Stimulated activated CD4-positive, alpha-beta T cell treated with anti-CD3 and anti-CD28 coated beads, Interleukin-15, amount 100 ng/mL, for 48 hours (primary cell): ENCODE results near the gene A4GALT.
A peak's percentile ranks its signal among the peaks of the same experiment; 100 is the strongest.

ENCODE experiments used
- DNase-seq, 2 donors: peaks; one replicate each; pipeline ENCODE4 v3.0.0-alpha.2; 2020; ENCODE audit warnings: low read depth in 2 of 2

Gene A4GALT

DNA sequence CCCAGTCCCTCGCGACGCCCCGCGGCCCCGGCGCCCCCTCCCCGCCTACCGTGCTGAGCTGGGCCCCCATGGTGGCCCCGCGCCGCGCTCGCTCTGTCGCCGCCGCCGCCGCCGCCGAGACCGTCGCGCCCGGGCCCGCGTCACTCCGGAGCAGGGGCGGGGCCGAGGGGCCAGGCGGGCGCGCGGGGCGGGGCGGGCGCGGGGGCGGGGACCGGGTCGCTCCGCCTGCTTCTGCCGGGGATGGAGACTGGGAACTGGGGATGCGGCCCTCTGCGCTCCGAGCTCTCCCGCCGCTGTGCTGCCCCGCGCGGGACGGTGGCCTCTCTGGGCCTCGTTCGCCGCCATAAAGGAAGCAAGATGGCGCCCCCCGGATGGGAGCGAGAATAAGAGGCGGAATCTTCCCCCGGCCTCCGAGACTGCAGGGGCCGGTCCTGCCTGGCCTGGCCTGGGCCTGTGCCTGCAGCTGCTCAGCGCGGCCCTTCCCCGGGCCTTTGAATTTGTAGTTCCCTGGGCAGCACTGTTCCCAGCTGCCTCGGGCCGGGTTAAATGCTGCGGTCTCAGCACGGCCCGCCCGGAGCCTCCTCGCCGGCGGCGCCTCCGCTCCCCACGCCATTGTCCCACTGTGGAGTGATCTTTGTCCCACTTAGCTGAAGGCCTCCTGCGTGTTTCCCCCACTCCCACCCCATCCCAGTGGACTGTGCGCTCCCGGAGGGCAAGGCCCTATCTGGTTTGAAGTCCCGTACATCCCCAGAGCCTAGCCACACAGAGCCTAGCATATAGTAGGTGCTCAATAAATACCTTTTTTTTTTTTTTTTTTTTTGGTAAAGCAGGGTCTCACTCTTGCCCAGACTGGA is 71.2 kb downstream of the A4GALT start, which contains the start of gene CYB5R3:
Gene CYB5R3, minus strand, starts transcription at position 147 of the 854 bp plus-strand sequence. Its CDS starts 77 bp downstream, at position 70.
- peak; percentile 67 to 74 for DNase-seq

DNA sequence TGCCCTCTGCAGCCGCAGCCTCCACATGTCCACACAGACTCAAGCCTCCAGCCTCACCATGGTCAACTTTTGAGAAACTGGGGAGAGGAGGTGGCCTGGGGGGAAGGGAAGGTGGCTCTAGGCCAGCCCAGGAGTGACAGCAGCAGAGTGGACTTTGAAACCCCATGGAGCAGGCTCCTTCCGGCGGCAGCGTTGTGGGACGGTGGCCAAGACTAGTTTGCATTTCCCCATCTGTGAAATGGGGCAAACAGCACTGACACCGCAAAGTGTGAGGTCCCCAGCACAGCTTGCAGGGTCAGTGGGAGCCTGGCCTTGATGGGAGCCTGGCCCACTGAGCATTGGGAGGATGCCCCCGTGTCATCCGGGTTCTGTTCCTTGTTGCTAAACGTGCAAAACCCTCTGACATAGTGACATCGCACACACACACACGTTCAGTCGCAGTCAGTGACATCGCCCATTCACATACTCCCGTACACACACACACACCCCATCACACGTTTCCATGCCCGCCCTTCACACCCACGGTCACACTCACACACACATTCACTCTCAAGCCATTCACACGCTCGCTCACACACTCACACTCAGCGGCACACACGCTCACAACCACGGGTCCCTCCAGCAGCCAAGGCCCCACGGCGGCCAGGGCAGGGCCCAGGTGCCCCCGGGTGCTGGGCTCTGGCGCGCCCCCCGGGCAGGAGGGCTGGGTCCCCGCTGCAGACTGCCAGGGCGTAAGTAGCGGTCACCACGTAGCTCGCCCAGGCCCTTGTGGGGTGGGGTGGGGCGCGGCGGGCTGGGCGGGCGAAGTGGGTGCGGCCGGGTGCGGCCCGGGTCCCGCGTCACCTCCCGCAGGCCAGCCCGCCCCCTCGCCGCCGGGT is 72.1 kb downstream of the A4GALT start:
- no peak for DNase-seq

DNA sequence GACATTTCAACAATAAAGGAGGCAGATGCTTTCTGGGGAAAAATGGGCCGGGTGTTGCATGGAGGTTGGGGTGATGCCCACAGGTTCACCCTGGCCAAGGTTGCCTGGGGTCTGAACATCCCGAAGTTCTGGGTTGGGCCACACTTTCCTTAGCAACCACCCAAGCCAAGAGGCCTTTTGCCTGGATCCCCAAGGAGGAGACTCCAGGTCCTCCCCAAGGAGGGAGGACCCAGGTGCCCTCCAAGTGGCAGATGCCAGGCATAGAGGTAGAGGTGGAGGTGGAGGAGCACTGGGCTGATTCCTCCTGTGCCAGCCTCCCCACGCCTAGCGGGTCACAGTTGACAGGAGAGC is 72.7 kb downstream of the A4GALT start:
- no peak for DNase-seq

DNA sequence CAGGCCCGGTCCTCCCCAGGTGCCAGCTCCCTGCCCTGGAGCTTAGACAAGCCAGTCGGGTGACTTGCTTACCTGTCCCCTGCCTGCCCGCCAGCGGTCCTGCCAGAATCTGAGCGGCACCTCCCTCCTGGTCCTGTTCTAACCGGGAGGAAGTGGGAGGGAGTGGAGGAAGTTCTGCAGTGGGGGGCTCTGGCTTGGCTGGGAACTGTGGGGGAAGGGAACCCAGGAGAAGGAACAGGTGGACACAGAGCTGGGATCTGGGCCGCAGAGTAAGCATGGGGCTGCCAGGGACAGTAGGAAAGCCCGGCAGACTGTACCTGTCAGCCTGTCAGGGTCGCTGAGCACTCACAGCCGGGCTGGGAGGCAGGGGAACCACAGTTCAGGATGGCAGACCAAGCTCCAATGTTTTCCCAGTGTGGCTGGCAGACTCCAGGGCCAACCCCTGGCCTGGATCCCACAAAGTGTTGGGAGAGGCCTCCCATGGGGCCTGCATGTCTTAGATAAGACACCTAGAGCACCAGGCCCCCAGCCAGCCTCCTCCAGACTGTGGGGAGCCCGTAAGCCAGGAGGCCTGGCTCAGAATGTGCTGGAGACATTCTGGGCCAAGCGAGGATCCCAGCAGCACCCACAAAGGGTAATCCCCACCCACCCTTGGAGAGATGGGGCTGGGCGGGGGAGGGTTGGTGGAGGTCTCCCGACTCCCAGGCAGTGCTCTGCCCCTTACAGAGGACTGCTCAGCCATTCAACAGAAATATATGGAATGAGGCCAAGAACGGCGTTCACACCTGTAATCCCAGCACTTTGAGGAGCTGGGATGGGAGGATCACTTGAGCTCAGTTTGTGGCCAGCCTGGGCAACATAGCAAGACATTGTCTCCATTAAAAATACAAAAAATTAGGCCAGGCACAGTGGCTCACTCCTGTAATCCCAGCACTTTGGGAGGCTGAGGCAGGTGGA is 73.8 kb downstream of the A4GALT start:
- DNase-seq, result no peak

DNA sequence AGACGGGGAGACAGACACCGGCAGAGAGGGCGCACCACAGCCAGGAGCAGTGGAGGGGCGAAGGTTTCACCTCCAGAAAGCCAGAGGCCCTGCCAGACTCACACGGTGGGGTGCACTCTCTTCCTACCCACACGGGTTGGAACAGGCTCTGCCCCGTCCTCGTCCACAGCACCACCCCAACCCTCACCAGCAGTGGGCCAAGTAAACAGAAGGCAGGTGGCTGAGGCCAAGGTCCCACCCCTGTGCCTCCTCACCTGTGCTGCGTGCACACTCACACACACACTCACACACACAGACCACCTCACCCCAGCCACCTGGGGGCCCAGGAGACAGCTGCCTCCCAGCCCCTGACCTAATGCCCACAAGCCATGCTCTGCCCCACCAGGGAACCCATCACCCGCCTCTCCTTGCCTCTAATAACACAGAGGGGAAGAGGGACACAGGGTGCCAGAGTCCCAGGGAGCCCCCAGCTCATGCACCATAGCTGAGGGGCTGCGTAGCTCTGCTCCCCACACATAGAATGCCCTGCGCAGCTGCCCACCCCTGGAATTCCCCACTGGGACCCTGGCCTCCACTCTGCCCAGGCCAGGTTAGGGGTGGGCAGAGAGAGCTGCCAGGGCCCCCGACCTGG is 74.6 kb downstream of the A4GALT start:
- DNase-seq, result no peak

DNA sequence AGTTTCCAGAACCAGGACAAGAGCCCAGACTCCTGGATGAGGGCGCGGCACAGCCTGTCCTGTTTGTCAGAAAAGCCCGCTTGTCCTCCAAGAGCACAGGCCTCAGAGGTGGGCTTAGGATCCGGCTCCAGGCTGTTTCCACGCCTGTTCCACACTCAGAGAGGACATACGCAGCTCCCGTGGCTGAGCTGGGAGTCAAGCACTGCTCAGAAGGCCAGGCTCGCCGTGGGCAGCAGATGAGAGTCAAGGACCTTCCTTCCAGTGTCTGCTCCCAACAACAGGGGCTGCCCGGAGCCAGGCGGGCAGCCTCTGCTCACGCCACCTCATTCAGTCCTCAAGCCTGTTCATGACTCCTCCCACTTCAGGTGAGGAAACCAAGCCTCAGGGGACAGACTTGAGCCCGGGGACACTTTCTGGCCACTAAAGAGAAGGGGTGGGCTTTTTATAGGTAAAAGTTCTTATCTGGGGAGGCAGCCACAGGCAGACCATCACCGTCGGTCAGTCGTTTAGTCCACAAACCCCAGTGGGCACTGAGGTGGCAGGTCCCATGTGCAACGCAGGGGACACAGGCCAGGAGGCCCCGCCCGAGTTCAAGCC is 75.2 kb downstream of the A4GALT start:
- DNase-seq, result no peak

DNA sequence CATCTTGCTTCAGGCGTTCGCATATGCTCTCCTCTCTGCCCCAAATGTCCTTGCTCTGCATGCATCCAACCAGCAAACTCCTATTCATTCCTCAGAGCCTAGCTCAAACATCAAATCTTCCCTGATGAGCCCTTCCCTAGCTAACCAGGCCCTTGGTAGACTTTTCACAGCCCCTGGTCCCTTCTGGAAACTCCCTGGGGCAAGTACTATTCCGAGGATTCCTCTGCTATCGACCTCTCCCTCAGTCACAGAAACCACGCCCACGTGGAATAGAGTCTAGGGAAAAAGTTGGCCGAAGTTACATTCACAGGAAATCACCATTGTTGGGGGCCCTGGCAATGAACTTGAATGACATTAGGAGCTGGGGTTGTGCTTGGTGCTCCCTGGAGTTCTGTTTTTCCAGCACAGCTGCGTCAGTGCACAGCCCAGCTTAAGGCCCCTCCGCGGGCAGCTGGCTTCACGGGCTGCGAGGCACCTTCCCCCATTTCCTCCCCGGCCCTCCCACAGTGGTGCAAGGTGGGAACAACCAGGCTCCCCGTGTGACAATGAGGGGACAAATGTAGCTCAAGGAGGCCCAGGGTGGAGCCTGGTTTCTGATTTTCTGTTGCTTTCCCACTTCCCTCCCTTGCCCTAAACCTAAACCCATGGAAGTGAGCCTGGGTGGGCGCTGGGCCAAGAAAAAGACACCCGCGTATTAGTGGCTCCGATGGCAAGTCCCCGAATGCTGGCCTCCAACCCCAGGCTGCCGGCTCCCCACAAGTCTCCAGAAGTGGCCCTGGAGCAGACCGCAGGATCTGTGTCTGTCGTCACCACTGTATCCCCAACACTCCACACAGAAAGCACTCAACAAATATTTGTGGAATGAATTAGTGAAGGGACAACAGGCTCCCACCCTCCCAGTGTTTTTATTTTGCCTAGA is 76.0 kb downstream of the A4GALT start:
- no peak for DNase-seq

DNA sequence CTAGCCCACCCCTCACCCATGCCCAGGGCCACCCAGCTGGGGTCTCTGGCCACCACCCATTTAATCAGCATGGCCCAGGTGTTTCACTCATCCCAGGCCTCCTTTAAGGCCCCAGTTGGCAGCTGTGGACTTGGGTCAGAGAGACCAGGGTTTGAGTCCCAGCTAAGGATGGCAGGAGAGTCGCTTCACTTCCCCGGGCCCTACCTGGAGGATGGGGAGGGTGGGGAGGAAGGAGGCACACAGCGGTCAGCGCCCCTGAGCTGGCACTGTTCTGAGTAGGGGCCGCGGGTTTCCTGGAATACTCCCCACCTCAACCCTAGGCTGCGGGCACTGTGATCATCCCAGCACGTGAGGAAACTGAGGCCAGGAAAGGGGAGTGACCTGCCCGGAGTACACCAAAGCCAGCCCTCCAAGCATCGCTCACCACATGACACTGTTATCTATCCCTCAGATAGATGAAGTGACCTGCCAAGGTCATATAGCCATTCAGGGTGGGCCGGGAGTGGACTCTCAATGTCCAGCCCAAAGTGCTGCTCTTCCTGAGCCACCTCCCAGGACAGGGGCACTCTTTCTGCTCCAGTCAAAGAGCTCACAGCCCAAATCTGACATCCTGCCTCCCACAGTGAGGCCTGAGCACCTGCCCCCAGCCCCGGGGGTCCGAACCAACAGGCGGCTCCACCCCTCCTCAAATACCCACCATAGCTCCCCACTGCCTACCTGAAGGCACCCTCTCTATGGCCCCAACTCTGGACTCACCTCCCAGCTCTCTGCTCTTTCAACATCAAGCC is 76.8 kb downstream of the A4GALT start:
- no peak for DNase-seq

DNA sequence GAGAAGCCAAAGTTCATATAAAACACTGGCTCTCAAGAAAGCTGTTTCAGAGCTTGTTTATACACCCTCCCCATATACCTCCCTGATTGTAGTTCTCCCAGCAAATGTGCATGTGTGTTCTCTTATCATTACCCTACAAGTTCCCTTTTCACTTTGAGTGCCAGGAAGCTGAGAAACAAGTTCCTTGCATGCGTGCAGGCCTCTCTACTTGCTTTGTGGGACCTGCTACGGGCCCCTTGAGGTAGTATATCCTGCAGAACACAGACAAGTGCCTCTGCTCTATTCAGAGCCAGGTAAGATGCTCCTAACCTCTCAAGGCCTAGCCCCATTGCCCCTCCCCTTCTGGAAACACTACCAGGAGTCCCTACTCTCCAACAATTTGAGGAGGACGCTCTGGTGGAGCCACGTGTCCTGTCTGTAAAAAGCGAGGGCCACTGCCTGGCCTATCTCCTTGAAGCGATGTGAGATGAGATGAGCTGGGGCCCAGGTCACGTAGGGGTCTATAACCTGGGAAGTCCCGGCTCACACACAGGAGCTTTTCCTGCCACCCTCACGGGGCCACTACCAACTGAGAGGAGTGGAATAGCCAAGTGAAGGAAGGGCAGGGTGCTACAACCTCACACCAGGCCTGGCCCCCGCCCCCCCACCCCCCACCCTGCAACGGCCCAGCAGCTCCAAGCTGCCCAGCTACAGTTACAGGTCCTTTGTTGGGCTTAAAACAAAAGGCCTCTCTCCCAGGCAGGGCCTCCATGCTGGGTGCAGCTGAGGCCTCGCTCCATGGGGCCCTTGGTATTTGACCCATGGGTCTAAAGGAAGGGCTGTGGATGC is 77.7 kb downstream of the A4GALT start:
- DNase-seq, result no peak
